Tibial artery (tissue), 4 donors: ENCODE measurements around the gene LY6G6F.

ENCODE experiments used
- DNase-seq, 2 donors: peaks; one replicate each; pipeline ENCODE4 v3.0.0-alpha.2; 2019
- H3K27ac ChIP-seq, 2 donors: fragments of 200-600 bp; sonication (generic) in 1 of 2; 1 replicate in 1 of 2; 2 replicates in 1 of 2; pipeline ENCODE4 v1.5.1; 2018 to 2019; ENCODE audit warnings: mild to moderate bottlenecking in 1 of 2
- H3K27me3 ChIP-seq, 2 donors: fragments of 200-600 bp; sonication (generic) in 1 of 2; one replicate each; pipeline versions ENCODE4 v1.5.1 to v1.6.0; 2016 to 2019
- H3K36me3 ChIP-seq, 3 donors: fragments of 200-600 bp; sonication (generic) in 2 of 3; one replicate each; pipeline ENCODE4 v1.5.1; 2016 to 2019; ENCODE audit warnings: mild to moderate bottlenecking in 2 of 3
- H3K4me1 ChIP-seq, 4 donors: fragments of 200-600 bp; sonication (generic) in 2 of 4; 1 replicate in 3 of 4; 2 replicates in 1 of 4; pipeline ENCODE4 v1.5.1; 2016 to 2019
- H3K4me3 ChIP-seq, 2 donors: fragments of 200-600 bp; sonication (generic) in 1 of 2; 1 replicate in 1 of 2; 2 replicates in 1 of 2; pipeline ENCODE4 v1.5.1; 2018 to 2019; ENCODE audit warnings: mild to moderate bottlenecking in 2 of 2
- H3K9me3 ChIP-seq, 3 donors: fragments of 200-600 bp; sonication (generic) in 1 of 3; one replicate each; pipeline ENCODE4 v1.5.1; 2016 to 2019
- CTCF ChIP-seq, 2 experiments: fragments of 200-600 bp in 1 of 2; fragments of 450-650 bp in 1 of 2; IDR thresholded peaks; one replicate each; pipeline ENCODE4 v1.5.1; 2017 to 2019; ENCODE audit warnings: antibody characterized with exemption in 2 of 2, mild to moderate bottlenecking in 1 of 2, moderate library complexity in 1 of 2
- intact Hi-C: fragments of 100-400 bp; cut with DNase I; formaldehyde crosslinking; loops from one replicate; pipeline ENCODE4 v1.15.0; 2023; ENCODE audit warnings: low total_unique reads

The LY6G6F gene

GRCh38 chr6:31758281-31758680 is 51.6 kb downstream of the LY6G6F start:
- no peaks in the 10 kb centered on the region for H3K4me1 ChIP-seq
- no peak for TF ChIP-seq CTCF (IDR thresholded peaks at IDR 0.05)
- peaks cover 0 to 19% (median 0%) of the 10 kb centered on the region in 3 donors for H3K36me3 ChIP-seq
- no peaks in the 10 kb centered on the region for H3K27me3 ChIP-seq
- intact Hi-C loops: no loop called here
- no peak overlapping the region for H3K4me3 ChIP-seq
- H3K27ac ChIP-seq: no peak overlapping the region
- no peak for DNase-seq
- H3K9me3 ChIP-seq: no peaks in the 10 kb centered on the region
